HepG2 (cell line): ENCODE data around the gene MOV10L1. TPM values are rescaled to one million over a fixed set of nuclear protein-coding genes. Genes with fewer than 3 reads are reported as not detected.

Experiments
- ATAC-seq: fragments of 200-7000 bp; cut with Tn5 transposase; 3 replicates; pipeline ENCODE4 v1.9.1; 2020; ENCODE audit warnings: mild to moderate bottlenecking, moderate library complexity
- BruUV-seq: library from RNA; stranded (reverse); fragments of 400-500 nt; replicated peaks from 2 replicates; lab custom pipeline; 2021; lab: Mats Ljungman, UMichigan
- CTCF ChIA-PET: fragments of 300-600 bp; formaldehyde crosslinking; extraction: SDS; loops from one replicate; lab custom pipeline; 2021; ENCODE audit warnings: low total read pairs, inconsistent platforms, low intra/inter-chr PET ratio; lab: Yijun Ruan, JAX
- POLR2A ChIA-PET: fragments of 350-600 bp; sonication (Branson Sonifier 250); formaldehyde crosslinking; loops from one replicate; lab custom pipeline; 2020; ENCODE audit warnings: antibody characterized with exemption, inconsistent platforms; lab: Yijun Ruan, JAX
- DNase-seq: peaks from one replicate; pipeline ENCODE4 v3.0.0-alpha.2; 2015; ENCODE audit warnings: low spot score
- FAIRE-seq: peaks from 3 replicates; lab custom pipeline; 2011; peaks lifted over from hg19 to GRCh38; lab: Jason Lieb, UNC
- H2AFZ ChIP-seq: one replicate; pipeline ENCODE4 v1.6.1; 2011; ENCODE audit warnings: low read length, inconsistent platforms
- H3K27ac ChIP-seq: fragments of 300-600 bp; 3 replicates; pipeline ENCODE4 v1.8.0; 2011; ENCODE audit warnings: mixed run types, mild to moderate bottlenecking, mixed read lengths, low read length, inconsistent platforms; ENCODE audit not compliant: insufficient read depth; ENCODE audit errors: extremely low read length
- H3K27me3 ChIP-seq, 2 experiments: fragments of 200-600 bp in 1 of 2; 2 replicates in 1 of 2; 3 replicates in 1 of 2; pipeline versions ENCODE4 v1.6.0 to v1.8.0; 2011; ENCODE audit warnings: low read length in 2 of 2, mild to moderate bottlenecking in 2 of 2, moderate library complexity in 2 of 2, inconsistent platforms in 1 of 2; ENCODE audit not compliant: insufficient read depth in 2 of 2, control insufficient read depth in 1 of 2
- H3K36me3 ChIP-seq, 2 experiments: fragments of 200-600 bp in 1 of 2; replicated peaks in 1 of 2; 2 replicates in 1 of 2; 3 replicates in 1 of 2; pipeline versions ENCODE4 v1.5.1 to v1.8.0; 2011; ENCODE audit warnings: low read length in 2 of 2, inconsistent platforms in 1 of 2; ENCODE audit not compliant: insufficient read depth in 2 of 2, control insufficient read depth in 1 of 2
- H3K4me1 ChIP-seq: 2 replicates; pipeline ENCODE4 v1.5.1; 2012; ENCODE audit warnings: low read length, inconsistent platforms; ENCODE audit not compliant: insufficient read depth
- H3K4me2 ChIP-seq: 2 replicates; pipeline ENCODE4 v1.6.0; 2011; ENCODE audit warnings: low read depth, low read length, inconsistent platforms
- H3K4me3 ChIP-seq, 3 experiments: fragments of 200-600 bp in 1 of 3; sonication (generic), shearing (Covaris generic) in 1 of 3; replicated peaks in 1 of 3; 2 replicates each; pipeline ENCODE4 v1.5.1; 2011 to 2016; ENCODE audit warnings: low read length in 3 of 3, inconsistent platforms in 2 of 3, low read depth in 2 of 3, mild to moderate bottlenecking in 2 of 3, control low read depth in 1 of 3, mixed read lengths in 1 of 3; ENCODE audit not compliant: insufficient read depth in 1 of 3
- H3K79me2 ChIP-seq: one replicate; pipeline ENCODE4 v1.6.1; 2011; ENCODE audit warnings: low read length, inconsistent platforms; ENCODE audit not compliant: insufficient read depth
- H3K9ac ChIP-seq: 2 replicates; pipeline ENCODE4 v1.6.0; 2011; ENCODE audit warnings: mild to moderate bottlenecking, low read depth, low read length, inconsistent platforms; ENCODE audit not compliant: insufficient read depth
- H3K9me3 ChIP-seq: 2 replicates; pipeline ENCODE4 v1.5.1; 2012; ENCODE audit warnings: mild to moderate bottlenecking, low read length
- H4K20me1 ChIP-seq: 2 replicates; pipeline ENCODE4 v1.6.0; 2011; ENCODE audit warnings: inconsistent platforms, mild to moderate bottlenecking, low read length, moderate library complexity; ENCODE audit not compliant: insufficient read depth
- BATF2 ChIP-seq: sonication (generic); formaldehyde crosslinking; IDR thresholded peaks from 2 replicates; pipeline ENCODE4 v1.8.0; 2022; ENCODE audit warnings: mild to moderate bottlenecking, missing genetic modification reagents, moderate library complexity
- HMG20A ChIP-seq: IDR thresholded peaks from 2 replicates; pipeline ENCODE4 v1.6.1; 2016; ENCODE audit warnings: borderline replicate concordance
- HNF4A ChIP-seq: sonication (generic); formaldehyde crosslinking; IDR thresholded peaks from 2 replicates; pipeline ENCODE4 v1.4.0; 2020; ENCODE audit warnings: missing genetic modification reagents
- HOXA3 ChIP-seq: sonication (generic); formaldehyde crosslinking; IDR thresholded peaks from 2 replicates; pipeline ENCODE4 v1.5.0; 2020; ENCODE audit warnings: missing genetic modification reagents
- NR2C2 ChIP-seq: sonication (generic); formaldehyde crosslinking; IDR thresholded peaks from 2 replicates; pipeline ENCODE4 v1.4.0; 2020; ENCODE audit warnings: missing genetic modification reagents, mild to moderate bottlenecking, moderate library complexity, borderline replicate concordance
- NR2F6 ChIP-seq, 2 experiments: IDR thresholded peaks; 2 replicates each; pipeline ENCODE4 v1.6.1; 2016; ENCODE audit warnings: antibody characterized with exemption in 1 of 2, mild to moderate bottlenecking in 1 of 2
- RAD21 ChIP-seq: fragments of 450-650 bp; formaldehyde crosslinking; IDR thresholded peaks from 2 replicates; pipeline ENCODE4 v1.5.0; 2020; ENCODE audit warnings: mild to moderate bottlenecking
- THYN1 ChIP-seq: sonication (generic); formaldehyde crosslinking; IDR thresholded peaks from 2 replicates; pipeline ENCODE4 v1.8.1; 2023; ENCODE audit warnings: low read depth, mild to moderate bottlenecking, moderate library complexity, missing genetic modification reagents, borderline replicate concordance
- ZNF234 ChIP-seq: sonication (generic); formaldehyde crosslinking; conservative IDR thresholded peaks from 2 replicates; pipeline ENCODE4 v1.5.1; 2020; ENCODE audit warnings: mild to moderate bottlenecking, missing genetic modification reagents
- ZNF263 ChIP-seq: sonication (generic); formaldehyde crosslinking; IDR thresholded peaks from 2 replicates; pipeline ENCODE4 v1.4.0; 2020; ENCODE audit warnings: missing genetic modification reagents
- WGBS: methylation state at CpG from one replicate; pipeline ENCODE4 v1.1.6; 2017; ENCODE audit warnings: low lambda C conversion rate; 5-methylcytosine and 5-hydroxymethylcytosine counted together
- in situ Hi-C: cut with HindIII; loops from 2 replicates; pipeline ENCODE4 v1.10.0; 2017; ENCODE audit warnings: low pct_unique_long_range_greater_than_20kb; ENCODE audit not compliant: extremely low pct_ligation_motif_present
- intact Hi-C: fragments of 100-400 bp; cut with micrococcal nuclease; formaldehyde crosslinking; loops from one replicate; pipeline ENCODE4 v1.10.0; 2022; ENCODE audit not compliant: unreplicated experiment
- polyA plus RNA-seq, 8 experiments: library from polyadenylated mRNA; depleted of rRNA in 3 of 8; stranded (reverse) in 7 of 8; unstranded in 1 of 8; fragments of >200 nt; fragmentation: Illumina TruSeq in 4 of 8; extraction: Trizol in 4 of 8; gene quantifications; 2 replicates each; pipeline versions ENCODE4 v1.2.1 to v1.2.3, GENCODE V29; 2011 to 2016; ENCODE audit warnings: low read depth in 4 of 8, missing spikeins in 1 of 8, mixed read lengths in 1 of 8; ENCODE audit not compliant: insufficient read depth in 1 of 8
- total RNA-seq, 5 experiments: library from RNA; depleted of rRNA; stranded (reverse); fragments of >200 nt; fragmentation: Illumina TruSeq; extraction: Trizol; gene quantifications; 2 replicates each; pipeline ENCODE4 v1.2.3, GENCODE V29; 2016; ENCODE audit warnings: low read depth in 1 of 5

Gene MOV10L1
- total and polyA plus RNA-seq, 2 of the 13 experiments (the other 11 are each of a cell fraction or from before 2014, with no cell fraction given) = 0.11 to 0.12 TPM

DNA sequence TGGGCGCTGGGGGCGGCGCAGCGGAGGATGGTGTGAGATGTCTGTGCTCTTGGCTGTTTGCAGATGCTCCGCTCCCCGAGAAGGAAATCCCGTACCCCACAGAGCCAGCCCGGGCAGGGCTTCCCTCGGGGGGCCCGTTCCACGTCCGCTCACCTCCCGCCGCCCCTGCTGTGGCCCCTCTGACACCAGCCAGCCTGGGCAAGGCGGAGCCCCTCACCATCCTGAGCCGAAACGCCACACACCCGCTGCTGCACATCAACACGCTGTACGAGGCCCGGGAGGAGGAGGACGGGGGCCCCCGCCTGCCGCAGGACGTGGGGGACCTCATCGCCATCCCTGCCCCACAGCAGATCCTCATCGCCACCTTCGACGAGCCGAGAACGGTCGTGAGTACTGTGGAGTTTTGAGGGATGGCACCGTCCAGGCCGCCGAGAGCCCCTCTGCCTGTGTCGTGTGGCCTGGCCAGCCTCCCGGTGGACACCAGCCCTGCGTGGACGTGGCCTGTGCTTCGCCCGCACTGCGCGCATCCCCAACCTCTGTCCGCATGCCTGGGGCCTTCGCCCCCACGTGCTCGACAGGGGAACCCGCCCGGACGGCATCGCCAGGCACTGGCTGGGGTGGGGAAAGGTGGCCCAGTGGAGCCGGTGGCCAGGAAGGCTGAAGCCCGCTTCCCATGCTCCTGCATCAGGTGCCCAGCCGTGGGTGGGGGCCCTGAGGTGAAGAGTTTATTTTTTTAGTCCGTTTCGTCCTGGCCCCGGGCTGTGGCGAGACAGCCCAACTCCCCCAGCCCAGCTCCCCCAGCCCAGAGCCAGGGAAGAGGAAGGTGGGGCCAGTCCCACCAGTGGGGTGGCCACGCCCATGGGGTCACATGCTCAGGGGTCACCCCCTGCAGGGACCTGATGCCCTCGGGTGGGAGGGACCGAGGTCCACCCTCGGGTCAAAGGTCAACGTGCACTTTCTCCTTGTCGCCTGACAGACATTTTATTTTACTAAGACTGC, 89.4 kb downstream of the MOV10L1 start:
- H3K27ac ChIP-seq = no peak overlapping the region
- no peaks in the 10 kb centered on the region for H3K9me3 ChIP-seq
- H3K36me3 ChIP-seq = no peaks in the 10 kb centered on the region
- CTCF ChIA-PET = no interaction called here
- H3K4me2 ChIP-seq = no peak overlapping the region
- no TSS peak for BruUV-seq
- WGBS = 81% methylated on average over 35 of the region's 64 CpGs
- peaks cover 18% of the 10 kb centered on the region for H3K4me1 ChIP-seq
- intact Hi-C loops (no loop called here), in situ Hi-C loops (no loop called here)
- H3K79me2 ChIP-seq = no peaks in the 10 kb centered on the region
- TF ChIP-seq HNF4A (CRISPR knock-in tag) (peak; percentile 34; the same call in 1 of the 2 replicates), ZNF234 (no peak), HOXA3 (CRISPR knock-in tag) (peak; percentile 14; the same call in 1 of the 2 replicates), BATF2 (CRISPR knock-in tag) (no peak), NR2F6 (IDR thresholded peaks at IDR 0.05) (peak; percentile 29; the same call in 1 of the 2 replicates), NR2F6 (CRISPR knock-in tag; IDR thresholded peaks at IDR 0.05) (no peak), RAD21 (CRISPR knock-in tag) (no peak), THYN1 (CRISPR knock-in tag) (no peak), HMG20A (no peak), ZNF263 (no peak), NR2C2 (CRISPR knock-in tag) (peak; percentile 63)
- no peaks in the 10 kb centered on the region; a peak in 1 of 5 replicates for H3K27me3 ChIP-seq
- DNase-seq = no peak
- no peak for ATAC-seq
- H3K9ac ChIP-seq = no peak overlapping the region
- no peak overlapping the region for H3K4me3 ChIP-seq
- no peaks in the 10 kb centered on the region for H4K20me1 ChIP-seq
- H2AFZ ChIP-seq = no peak overlapping the region
- FAIRE-seq = no peak
- POLR2A ChIA-PET = no interaction called here
